Subcutaneous adipose tissue (tissue), 4 donors: ENCODE results near the gene DOCK4. TPM values are rescaled to one million over a fixed set of nuclear protein-coding genes. Genes with fewer than 3 reads are reported as not detected.

ENCODE experiments used
- total RNA-seq, 4 donors: library from RNA; depleted of rRNA; stranded (reverse); fragments of >200 nt; gene quantifications; one replicate each; pipeline ENCODE4 v1.1.0, GENCODE V29; 2016
- TF ChIP-seq, protein P1 (sequence below): fragments of 450-650 bp; IDR thresholded peaks from one replicate; pipeline ENCODE4 v1.5.1; 2016; ENCODE audit warnings: low read depth, mild to moderate bottlenecking, control low read depth, antibody characterized with exemption, moderate library complexity

Gene DOCK4
- total RNA-seq, 4 donors from 2014 or later: 44.3 to 59.3 (median 52.5) TPM

- TF ChIP-seq, protein P1, sequence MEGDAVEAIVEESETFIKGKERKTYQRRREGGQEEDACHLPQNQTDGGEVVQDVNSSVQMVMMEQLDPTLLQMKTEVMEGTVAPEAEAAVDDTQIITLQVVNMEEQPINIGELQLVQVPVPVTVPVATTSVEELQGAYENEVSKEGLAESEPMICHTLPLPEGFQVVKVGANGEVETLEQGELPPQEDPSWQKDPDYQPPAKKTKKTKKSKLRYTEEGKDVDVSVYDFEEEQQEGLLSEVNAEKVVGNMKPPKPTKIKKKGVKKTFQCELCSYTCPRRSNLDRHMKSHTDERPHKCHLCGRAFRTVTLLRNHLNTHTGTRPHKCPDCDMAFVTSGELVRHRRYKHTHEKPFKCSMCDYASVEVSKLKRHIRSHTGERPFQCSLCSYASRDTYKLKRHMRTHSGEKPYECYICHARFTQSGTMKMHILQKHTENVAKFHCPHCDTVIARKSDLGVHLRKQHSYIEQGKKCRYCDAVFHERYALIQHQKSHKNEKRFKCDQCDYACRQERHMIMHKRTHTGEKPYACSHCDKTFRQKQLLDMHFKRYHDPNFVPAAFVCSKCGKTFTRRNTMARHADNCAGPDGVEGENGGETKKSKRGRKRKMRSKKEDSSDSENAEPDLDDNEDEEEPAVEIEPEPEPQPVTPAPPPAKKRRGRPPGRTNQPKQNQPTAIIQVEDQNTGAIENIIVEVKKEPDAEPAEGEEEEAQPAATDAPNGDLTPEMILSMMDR: no peak
Measured at GRCh38 chr7:111958896-111959295, 247.3 kb downstream of the DOCK4 start.

DNA sequence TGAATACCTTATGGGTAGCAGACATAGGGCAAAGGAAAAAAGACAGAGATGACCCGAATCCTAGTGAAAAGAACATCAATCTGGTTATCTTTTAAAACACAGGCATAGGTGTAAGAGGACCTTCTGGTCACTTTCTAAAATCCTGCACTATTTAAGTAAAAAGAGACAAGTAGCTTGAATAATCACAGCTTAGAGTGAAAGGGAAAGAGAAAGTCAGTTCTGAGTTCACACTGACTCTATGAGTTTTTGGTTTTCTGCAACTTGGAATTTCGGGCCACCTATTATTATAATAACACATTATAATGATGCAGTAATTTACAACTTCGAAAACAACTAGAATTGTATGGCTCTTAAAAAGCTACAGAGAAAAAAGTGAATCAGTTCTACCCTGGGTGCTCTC, 247.8 kb downstream of the DOCK4 start:
- TF ChIP-seq, protein P1: no peak

GRCh38 chr7:111955616-111956015, 250.6 kb downstream of the DOCK4 start:
- TF ChIP-seq, protein P1: no peak

GRCh38 chr7:111954474-111955381, 251.5 kb downstream of the DOCK4 start:
- TF ChIP-seq, protein P1: no peak

- TF ChIP-seq, protein P1: no peak
Measured at GRCh38 chr7:111954056-111954455, 252.1 kb downstream of the DOCK4 start.

DNA sequence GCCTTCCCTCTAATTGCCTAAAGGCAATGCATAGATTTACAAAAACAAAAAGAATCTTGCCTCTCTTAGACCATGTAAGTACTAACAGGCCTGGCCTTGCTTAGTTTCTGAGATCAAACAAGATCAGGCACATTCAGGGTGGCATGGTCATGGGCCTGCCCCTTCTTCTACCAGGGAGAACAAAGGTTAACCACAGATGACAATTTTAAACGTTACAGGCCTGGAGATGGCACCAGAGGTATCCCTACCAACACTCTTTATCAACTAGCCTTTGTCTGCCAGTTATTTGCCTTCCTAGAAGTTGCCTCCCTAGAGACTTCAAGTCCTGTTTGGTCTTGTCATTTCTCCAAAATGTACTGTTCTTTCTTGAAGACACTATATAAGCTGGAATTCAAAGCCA, 252.6 kb downstream of the DOCK4 start:
- TF ChIP-seq, protein P1: no peak

DNA sequence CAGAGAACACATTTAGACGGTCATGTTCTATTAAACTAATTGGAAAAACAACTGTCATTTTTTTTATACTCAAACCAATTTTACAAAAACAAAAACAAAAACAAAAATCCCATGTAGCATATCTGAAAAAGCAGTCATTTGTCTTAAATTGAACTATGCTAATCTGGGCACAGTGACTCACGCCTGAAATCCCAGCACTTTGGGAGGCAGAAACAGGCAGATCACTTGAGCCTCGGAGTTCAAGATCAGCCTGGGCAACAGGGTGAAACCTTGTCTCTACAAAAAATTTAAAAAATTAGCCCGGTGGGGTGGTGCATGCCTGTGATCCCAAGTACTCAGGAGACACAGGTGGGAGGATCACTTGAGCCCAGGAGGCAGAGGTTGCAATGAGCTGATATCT, 253.4 kb downstream of the DOCK4 start:
- TF ChIP-seq, protein P1: no peak
